Measurements from ENCODE around the gene STX4. TPM values are rescaled to one million over a fixed set of nuclear protein-coding genes. Genes with fewer than 3 reads are reported as not detected.
A peak's percentile ranks its signal among the peaks of the same experiment; 100 is the strongest.

STX4 gene
- total and polyA plus RNA-seq, 2 donors from 2014 or later = 60.6 to 61.2 TPM

DNA sequence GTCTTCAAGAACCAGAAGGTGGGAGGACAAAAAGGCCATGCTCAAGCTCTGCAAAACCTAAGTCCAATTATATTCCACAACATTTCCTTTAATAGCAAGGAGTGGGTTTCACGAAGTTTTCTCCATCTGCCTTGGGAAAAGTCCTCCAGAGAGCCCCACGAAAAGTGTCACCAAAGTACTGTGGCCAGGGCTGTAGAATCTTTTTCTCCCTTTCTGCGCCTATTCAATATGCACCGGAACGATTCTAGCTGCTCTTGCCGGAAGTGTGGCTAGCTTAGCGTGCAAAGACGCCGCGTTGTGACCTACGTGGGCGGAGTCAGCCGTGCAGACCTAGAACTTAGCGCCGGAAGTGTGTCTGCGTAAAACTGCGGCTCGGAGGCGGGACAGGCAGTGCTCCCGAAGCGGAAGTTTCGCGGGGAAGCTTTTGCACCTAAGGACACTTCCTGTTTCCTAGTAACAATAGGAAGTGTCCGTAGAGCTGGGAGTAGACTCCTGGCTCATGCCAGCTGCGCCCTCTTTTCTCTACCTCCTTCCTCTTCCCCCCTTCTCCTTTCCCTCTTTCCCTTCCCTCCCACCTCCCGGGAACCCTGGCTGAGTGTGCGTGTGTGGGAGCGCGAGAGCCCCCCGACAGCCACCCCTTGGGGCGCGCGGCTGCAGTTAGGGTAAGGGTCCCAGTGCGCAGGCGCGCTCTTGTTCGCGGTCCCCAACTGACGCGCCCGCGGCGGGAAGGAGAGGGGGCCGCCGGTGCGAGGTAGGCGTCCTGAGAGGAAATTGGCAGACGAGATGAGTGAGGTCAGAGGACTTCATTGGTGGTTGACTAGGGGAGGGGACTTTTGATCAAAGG lies 40.8 kb downstream of the STX4 start, which contains the start of the genes ZNF646 and ZNF668:
ZNF646 (plus strand) TSS at position 453 of the 844 bp plus-strand sequence. CDS start 1,903 bp downstream, outside the sequence.
ZNF668 (minus strand) TSS at position 271 of the 844 bp plus-strand sequence. CDS start 9,781 bp downstream, outside the sequence.
- H3K9ac ChIP-seq (ENCODE audit: low read length in 3 of 3) = peak within 1 kb of the TSS; percentile 78 to 98 (median 86)
- DNase-seq (peak; percentile 98 to 100 (median 99)), FAIRE-seq (peak; percentile 47)
- TF ChIP-seq, protein P1, sequence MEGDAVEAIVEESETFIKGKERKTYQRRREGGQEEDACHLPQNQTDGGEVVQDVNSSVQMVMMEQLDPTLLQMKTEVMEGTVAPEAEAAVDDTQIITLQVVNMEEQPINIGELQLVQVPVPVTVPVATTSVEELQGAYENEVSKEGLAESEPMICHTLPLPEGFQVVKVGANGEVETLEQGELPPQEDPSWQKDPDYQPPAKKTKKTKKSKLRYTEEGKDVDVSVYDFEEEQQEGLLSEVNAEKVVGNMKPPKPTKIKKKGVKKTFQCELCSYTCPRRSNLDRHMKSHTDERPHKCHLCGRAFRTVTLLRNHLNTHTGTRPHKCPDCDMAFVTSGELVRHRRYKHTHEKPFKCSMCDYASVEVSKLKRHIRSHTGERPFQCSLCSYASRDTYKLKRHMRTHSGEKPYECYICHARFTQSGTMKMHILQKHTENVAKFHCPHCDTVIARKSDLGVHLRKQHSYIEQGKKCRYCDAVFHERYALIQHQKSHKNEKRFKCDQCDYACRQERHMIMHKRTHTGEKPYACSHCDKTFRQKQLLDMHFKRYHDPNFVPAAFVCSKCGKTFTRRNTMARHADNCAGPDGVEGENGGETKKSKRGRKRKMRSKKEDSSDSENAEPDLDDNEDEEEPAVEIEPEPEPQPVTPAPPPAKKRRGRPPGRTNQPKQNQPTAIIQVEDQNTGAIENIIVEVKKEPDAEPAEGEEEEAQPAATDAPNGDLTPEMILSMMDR (IDR thresholded peaks at IDR 0.05; ENCODE audit: borderline replicate concordance, extremely low read depth, insufficient read depth) = no peak
- peak within 1 kb of the TSS; percentile 90 to 99 (median 96) for H3K4me3 ChIP-seq (ENCODE audit: low read length in 3 of 3)
- intact Hi-C loops (cut with DNase I) = no loop called here
- H3K27ac ChIP-seq (ENCODE audit: low read depth in 2 of 2, low read length in 2 of 2) = peak within 1 kb of the TSS; percentile 80 to 86
- H3K27me3 ChIP-seq (ENCODE audit: control insufficient read depth, insufficient read depth, low read length) = no peaks in the 10 kb centered on the region
- no peaks in the 10 kb centered on the region for H3K9me3 ChIP-seq (ENCODE audit: control insufficient read depth in 2 of 3, insufficient read depth in 1 of 3, low read length in 3 of 3)
- peaks cover 0 to 20% (median 15%) of the 10 kb centered on the region in 3 donors for H3K36me3 ChIP-seq (ENCODE audit: control insufficient read depth in 2 of 3, insufficient read depth in 3 of 3, low read length in 3 of 3)
- H3K4me1 ChIP-seq (ENCODE audit: control insufficient read depth in 2 of 3, insufficient read depth in 2 of 3, low read depth in 1 of 3, low read length in 3 of 3) = peaks cover 0 to 20% (median 4%) of the 10 kb centered on the region in 3 donors

DNA sequence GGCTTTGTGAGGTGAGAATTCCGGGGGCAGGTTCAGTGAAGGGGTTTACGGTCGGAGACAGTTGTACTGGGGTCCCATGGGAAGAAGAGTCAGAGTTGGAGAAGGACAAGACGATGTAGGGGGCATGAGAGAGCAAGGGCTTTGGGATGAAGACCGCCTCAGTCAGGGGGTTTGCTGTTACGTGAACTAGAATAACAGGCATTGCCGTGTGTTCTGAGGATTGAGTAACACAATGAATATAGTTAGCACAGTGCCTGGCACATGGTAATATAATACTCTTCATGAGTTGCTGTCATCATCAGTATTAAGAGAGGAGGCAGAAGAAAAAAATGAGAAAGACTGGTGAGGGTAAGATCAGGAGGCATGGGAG lies 41.4 kb downstream of the STX4 start:
- intact Hi-C loops (cut with DNase I) = no loop called here
- H3K27ac ChIP-seq (ENCODE audit: low read depth in 2 of 2, low read length in 2 of 2) = peak overlapping the region in 1 of 2 donors; percentile 86
- FAIRE-seq (no peak), DNase-seq (no peak)
- H3K27me3 ChIP-seq (ENCODE audit: control insufficient read depth, insufficient read depth, low read length) = no peaks in the 10 kb centered on the region
- TF ChIP-seq, protein P1 (IDR thresholded peaks at IDR 0.05; ENCODE audit: borderline replicate concordance, extremely low read depth, insufficient read depth) = no peak
- peaks cover 0 to 25% (median 17%) of the 10 kb centered on the region in 3 donors for H3K36me3 ChIP-seq (ENCODE audit: control insufficient read depth in 2 of 3, insufficient read depth in 3 of 3, low read length in 3 of 3)
- H3K9ac ChIP-seq (ENCODE audit: low read length in 3 of 3) = peak overlapping the region; percentile 78 to 98 (median 86)
- H3K4me3 ChIP-seq (ENCODE audit: low read length in 3 of 3) = peak overlapping the region; percentile 90 to 99 (median 96)
- peaks cover 0 to 20% (median 4%) of the 10 kb centered on the region in 3 donors for H3K4me1 ChIP-seq (ENCODE audit: control insufficient read depth in 2 of 3, insufficient read depth in 2 of 3, low read depth in 1 of 3, low read length in 3 of 3)
- H3K9me3 ChIP-seq (ENCODE audit: control insufficient read depth in 2 of 3, insufficient read depth in 1 of 3, low read length in 3 of 3) = no peaks in the 10 kb centered on the region

DNA sequence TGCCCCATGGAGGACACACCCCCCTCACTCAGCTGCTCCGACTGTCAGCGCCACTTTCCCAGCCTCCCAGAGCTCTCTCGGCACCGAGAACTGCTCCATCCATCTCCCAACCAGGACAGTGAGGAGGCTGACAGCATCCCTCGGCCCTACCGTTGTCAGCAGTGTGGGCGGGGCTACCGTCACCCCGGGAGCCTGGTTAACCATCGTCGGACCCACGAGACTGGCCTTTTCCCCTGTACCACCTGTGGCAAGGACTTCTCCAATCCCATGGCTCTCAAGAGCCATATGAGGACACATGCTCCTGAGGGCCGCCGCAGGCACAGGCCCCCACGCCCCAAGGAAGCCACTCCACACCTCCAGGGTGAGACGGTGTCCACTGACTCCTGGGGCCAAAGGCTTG lies 43.0 kb downstream of the STX4 start:
- Histone ChIP-seq H3K9me3 (ENCODE audit: control insufficient read depth in 2 of 3, insufficient read depth in 1 of 3, low read length in 3 of 3) (no peaks in the 10 kb centered on the region), H3K9ac (ENCODE audit: low read length in 3 of 3) (no peak overlapping the region), H3K27me3 (ENCODE audit: control insufficient read depth, insufficient read depth, low read length) (no peaks in the 10 kb centered on the region), H3K4me1 (ENCODE audit: control insufficient read depth in 2 of 3, insufficient read depth in 2 of 3, low read depth in 1 of 3, low read length in 3 of 3) (peaks cover 0 to 20% (median 4%) of the 10 kb centered on the region in 3 donors), H3K4me3 (ENCODE audit: low read length in 3 of 3) (no peak overlapping the region), H3K27ac (ENCODE audit: low read depth in 2 of 2, low read length in 2 of 2) (no peak overlapping the region), H3K36me3 (ENCODE audit: control insufficient read depth in 2 of 3, insufficient read depth in 3 of 3, low read length in 3 of 3) (peaks cover 4 to 25% (median 20%) of the 10 kb centered on the region in 3 donors)
- no peak for FAIRE-seq
- TF ChIP-seq, protein P1 (IDR thresholded peaks at IDR 0.05; ENCODE audit: borderline replicate concordance, extremely low read depth, insufficient read depth) = no peak
- no peak for DNase-seq
- intact Hi-C loops (cut with DNase I) = no loop called here
